GM21737 (cell line): Measurements from ENCODE around the gene FAM83C.
A peak's percentile ranks its signal among the peaks of the same experiment; 100 is the strongest.
"Not testable (repeated sequence)": the region's sequence is repeated elsewhere in the genome, so short reads cannot be mapped to it uniquely, and the experiment has no call there.

Experiments
- ATAC-seq: cut with Tn5 transposase; IDR thresholded peaks from one replicate; pipeline ENCODE4 v1.9.1; 2021; ENCODE audit warnings: mild to moderate bottlenecking, moderate library complexity; ENCODE audit not compliant: unreplicated experiment

The FAM83C gene

GRCh38 chr20:35270021-35270902 is 22.0 kb downstream of the FAM83C start:
- no peak for ATAC-seq

- ATAC-seq = no peak
Observed at GRCh38 chr20:35269055-35269781, 23.0 kb downstream of the FAM83C start.

GRCh38 chr20:35267092-35267491 is 25.1 kb downstream of the FAM83C start:
- no peak for ATAC-seq

GRCh38 chr20:35264755-35265154 is 27.5 kb downstream of the FAM83C start:
- ATAC-seq = no peak

GRCh38 chr20:35263532-35264341 is 28.5 kb downstream of the FAM83C start:
- ATAC-seq = no peak

- not testable (repeated sequence) for ATAC-seq
Observed at GRCh38 chr20:35262731-35263531, 29.3 kb downstream of the FAM83C start.

GRCh38 chr20:35262321-35262720 is 29.9 kb downstream of the FAM83C start:
- ATAC-seq = not testable (repeated sequence)

GRCh38 chr20:35260426-35260825 is 31.8 kb downstream of the FAM83C start:
- ATAC-seq = no peak

GRCh38 chr20:35257175-35257909 is 34.9 kb downstream of the FAM83C start:
- no peak for ATAC-seq

GRCh38 chr20:35254448-35254999 is 37.7 kb downstream of the FAM83C start:
- no peak for ATAC-seq

- ATAC-seq = no peak
Observed at GRCh38 chr20:35253010-35253409, 39.2 kb downstream of the FAM83C start.

- ATAC-seq = not testable (repeated sequence)
Observed at GRCh38 chr20:35252598-35252997, 39.6 kb downstream of the FAM83C start.

- peak; percentile 64 for ATAC-seq
Observed at GRCh38 chr20:35252037-35252461, 40.2 kb downstream of the FAM83C start.

- ATAC-seq = no peak
Observed at GRCh38 chr20:35251613-35251940, 40.6 kb downstream of the FAM83C start.

- no peak for ATAC-seq
Observed at GRCh38 chr20:35248641-35249475, 43.4 kb downstream of the FAM83C start.

- ATAC-seq = no peak
Observed at GRCh38 chr20:35246723-35247122, 45.5 kb downstream of the FAM83C start.

GRCh38 chr20:35243986-35244385 is 48.2 kb downstream of the FAM83C start:
- ATAC-seq = no peak

- ATAC-seq = no peak
Observed at GRCh38 chr20:35243317-35243716, 48.9 kb downstream of the FAM83C start.
